K562 (cell line): ENCODE measurements around the gene SNX27. TPM values are rescaled to one million over a fixed set of nuclear protein-coding genes. Genes with fewer than 3 reads are reported as not detected.

Experiments
- ARHGAP35 ChIP-seq: fragments of 450-650 bp; IDR thresholded peaks from 2 replicates; pipeline ENCODE4 v1.6.1; 2018; ENCODE audit not compliant: partially characterized antibody
- DIDO1 ChIP-seq: fragments of 450-650 bp; IDR thresholded peaks from 2 replicates; pipeline ENCODE4 v1.6.1; 2016; ENCODE audit warnings: low read depth, missing biosample characterization, missing genetic modification characterization
- MCM3 ChIP-seq: fragments of 450-650 bp; IDR thresholded peaks from 2 replicates; pipeline ENCODE4 v1.6.1; 2016
- MTA2 ChIP-seq: fragments of 450-650 bp; IDR thresholded peaks from 2 replicates; pipeline ENCODE4 v1.6.1; 2016; ENCODE audit warnings: low read depth
- PML ChIP-seq: IDR thresholded peaks from 2 replicates; pipeline ENCODE4 v1.6.1; 2012; ENCODE audit warnings: low read length, inconsistent platforms
- SMARCB1 ChIP-seq: IDR thresholded peaks from 2 replicates; pipeline ENCODE4 v1.6.1; 2011; ENCODE audit warnings: improper control_type of control experiment, low read depth; ENCODE audit not compliant: insufficient read length
- SREBF2 ChIP-seq: sonication (generic); formaldehyde crosslinking; IDR thresholded peaks from 2 replicates; pipeline ENCODE4 v1.4.0; 2020; ENCODE audit warnings: mild to moderate bottlenecking, missing genetic modification reagents
- TGIF2 ChIP-seq: sonication (generic); formaldehyde crosslinking; IDR thresholded peaks from 2 replicates; pipeline ENCODE4 v1.8.1; 2022; ENCODE audit warnings: mild to moderate bottlenecking, missing genetic modification reagents, moderate library complexity
- TSHZ1 ChIP-seq: fragments of 250-450 bp; sonication (Bioruptor Pico); IDR thresholded peaks from 2 replicates; pipeline ENCODE4 v1.4.0; 2020; ENCODE audit warnings: mild to moderate bottlenecking, moderate library complexity
- ZNF124 ChIP-seq: sonication (generic); formaldehyde crosslinking; IDR thresholded peaks from 2 replicates; pipeline ENCODE4 v1.8.1; 2022; ENCODE audit warnings: missing genetic modification reagents
- ZNF277 ChIP-seq: fragments of 250-450 bp; sonication (Bioruptor Pico); IDR thresholded peaks from 2 replicates; pipeline ENCODE4 v1.8.0; 2022; ENCODE audit warnings: inconsistent platforms, mild to moderate bottlenecking, moderate library complexity, borderline replicate concordance
- ZNF583 ChIP-seq: fragments of 250-450 bp; sonication (Bioruptor Pico); IDR thresholded peaks from 2 replicates; pipeline ENCODE4 v1.4.0; 2020
- ZNF586 ChIP-seq: fragments of 450-650 bp; formaldehyde crosslinking; conservative IDR thresholded peaks from 2 replicates; pipeline ENCODE4 v1.4.0; 2020; ENCODE audit warnings: mild to moderate bottlenecking, moderate library complexity
- ZNF644 ChIP-seq: fragments of 200-800 bp; sonication (Bioruptor generic); IDR thresholded peaks from 2 replicates; pipeline ENCODE4 v1.6.1; 2016; ENCODE audit warnings: low read depth, missing genetic modification characterization, missing compliant biosample characterization
- polyA plus RNA-seq, 8 experiments: library from polyadenylated mRNA; depleted of rRNA in 4 of 8; stranded (reverse) in 5 of 8; unstranded in 3 of 8; fragments of >200 nt; fragmentation: Nextera tagmentation in 2 of 8; fragmentation: Illumina TruSeq in 1 of 8; extraction: Ambion mirVana in 2 of 8; extraction: Trizol in 1 of 8; gene quantifications; 2 replicates each; pipeline versions ENCODE4 v1.2.1 to v1.2.3, GENCODE V29; 2011 to 2014; ENCODE audit warnings: inconsistent platforms in 1 of 8, missing spikeins in 1 of 8
- total RNA-seq, 7 experiments: library from RNA; depleted of rRNA in 6 of 7; stranded (reverse); fragments of >200 nt in 6 of 7; fragmentation: Illumina TruSeq in 2 of 7; extraction: Trizol in 2 of 7; gene quantifications; 2 replicates each; pipeline versions ENCODE4 v1.2.1 to v1.2.3, GENCODE V29; 2011 to 2021; ENCODE audit warnings: low replicate concordance in 1 of 7
- TF ChIP-seq, protein P1 (sequence below): sonication (generic); formaldehyde crosslinking; IDR thresholded peaks from 2 replicates; pipeline ENCODE4 v1.8.1; 2023; ENCODE audit warnings: mild to moderate bottlenecking, missing genetic modification reagents
- TF ChIP-seq, protein P2 (sequence below): IDR thresholded peaks from 2 replicates; pipeline ENCODE4 v1.6.1; 2011; ENCODE audit warnings: borderline replicate concordance, low read depth, mild to moderate bottlenecking, moderate library complexity, low read length; ENCODE audit not compliant: insufficient read depth, poor library complexity, severe bottlenecking
- TF ChIP-seq, protein P3 (sequence below): fragments of 450-650 bp; IDR thresholded peaks from 2 replicates; pipeline ENCODE4 v1.7.0; 2016; ENCODE audit warnings: borderline replicate concordance

The SNX27 gene
- total and polyA plus RNA-seq, 9 of the 15 experiments (the other 6 are each of a cell fraction or from before 2014, with no cell fraction given) = 4.5 to 18.7 (median 10.1) TPM

DNA sequence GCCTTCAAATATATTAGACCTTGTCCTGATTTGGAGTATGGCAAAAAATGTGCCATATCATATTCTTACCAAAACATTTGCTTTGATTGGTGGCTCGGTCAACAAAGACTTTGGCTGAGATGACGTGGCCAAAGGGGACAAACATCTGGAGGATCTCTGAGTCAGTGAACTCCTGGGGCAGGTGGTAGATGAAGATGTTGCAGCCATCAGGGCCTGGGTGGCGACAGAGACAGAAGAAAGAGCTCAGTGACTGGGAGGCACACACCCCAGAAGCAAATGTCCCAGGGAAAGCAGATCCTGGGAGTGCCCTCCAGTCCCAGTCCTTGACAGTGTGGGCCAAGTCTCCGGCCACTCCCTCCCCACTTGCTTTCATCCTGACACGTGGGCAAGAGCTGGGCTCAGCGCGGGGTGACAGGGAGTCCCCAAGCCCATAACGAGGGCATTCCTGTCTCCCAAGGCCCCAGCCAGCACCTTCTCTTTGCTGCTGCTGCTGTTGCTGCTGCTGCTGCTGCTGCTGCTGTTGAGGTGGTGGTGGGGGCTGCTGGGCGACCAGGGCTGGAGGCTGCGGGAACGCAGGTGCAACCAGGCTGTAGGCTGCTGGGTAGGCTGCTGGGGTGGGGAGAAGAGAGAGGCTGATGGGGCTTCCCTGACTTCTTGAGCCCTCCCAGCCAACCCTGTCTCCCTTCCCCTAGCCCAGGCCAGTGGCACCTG is 94.1 kb downstream of the SNX27 start (continued):
- TF ChIP-seq, protein P1, sequence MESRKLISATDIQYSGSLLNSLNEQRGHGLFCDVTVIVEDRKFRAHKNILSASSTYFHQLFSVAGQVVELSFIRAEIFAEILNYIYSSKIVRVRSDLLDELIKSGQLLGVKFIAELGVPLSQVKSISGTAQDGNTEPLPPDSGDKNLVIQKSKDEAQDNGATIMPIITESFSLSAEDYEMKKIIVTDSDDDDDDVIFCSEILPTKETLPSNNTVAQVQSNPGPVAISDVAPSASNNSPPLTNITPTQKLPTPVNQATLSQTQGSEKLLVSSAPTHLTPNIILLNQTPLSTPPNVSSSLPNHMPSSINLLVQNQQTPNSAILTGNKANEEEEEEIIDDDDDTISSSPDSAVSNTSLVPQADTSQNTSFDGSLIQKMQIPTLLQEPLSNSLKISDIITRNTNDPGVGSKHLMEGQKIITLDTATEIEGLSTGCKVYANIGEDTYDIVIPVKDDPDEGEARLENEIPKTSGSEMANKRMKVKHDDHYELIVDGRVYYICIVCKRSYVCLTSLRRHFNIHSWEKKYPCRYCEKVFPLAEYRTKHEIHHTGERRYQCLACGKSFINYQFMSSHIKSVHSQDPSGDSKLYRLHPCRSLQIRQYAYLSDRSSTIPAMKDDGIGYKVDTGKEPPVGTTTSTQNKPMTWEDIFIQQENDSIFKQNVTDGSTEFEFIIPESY = no peak
- TF ChIP-seq TGIF2 (CRISPR knock-in tag) (no peak), ZNF124 (CRISPR knock-in tag) (no peak), SREBF2 (CRISPR knock-in tag) (no peak), ZNF277 (no peak), DIDO1 (tag) (no peak), MCM3 (no peak), ZNF583 (CRISPR knock-in tag) (no peak), MTA2 (no peak), SMARCB1 (no peak), ARHGAP35 (no peak), ZNF644 (tag) (no peak), ZNF586 (no peak), TSHZ1 (CRISPR knock-in tag) (no peak), PML (no peak)
- TF ChIP-seq, protein P2, sequence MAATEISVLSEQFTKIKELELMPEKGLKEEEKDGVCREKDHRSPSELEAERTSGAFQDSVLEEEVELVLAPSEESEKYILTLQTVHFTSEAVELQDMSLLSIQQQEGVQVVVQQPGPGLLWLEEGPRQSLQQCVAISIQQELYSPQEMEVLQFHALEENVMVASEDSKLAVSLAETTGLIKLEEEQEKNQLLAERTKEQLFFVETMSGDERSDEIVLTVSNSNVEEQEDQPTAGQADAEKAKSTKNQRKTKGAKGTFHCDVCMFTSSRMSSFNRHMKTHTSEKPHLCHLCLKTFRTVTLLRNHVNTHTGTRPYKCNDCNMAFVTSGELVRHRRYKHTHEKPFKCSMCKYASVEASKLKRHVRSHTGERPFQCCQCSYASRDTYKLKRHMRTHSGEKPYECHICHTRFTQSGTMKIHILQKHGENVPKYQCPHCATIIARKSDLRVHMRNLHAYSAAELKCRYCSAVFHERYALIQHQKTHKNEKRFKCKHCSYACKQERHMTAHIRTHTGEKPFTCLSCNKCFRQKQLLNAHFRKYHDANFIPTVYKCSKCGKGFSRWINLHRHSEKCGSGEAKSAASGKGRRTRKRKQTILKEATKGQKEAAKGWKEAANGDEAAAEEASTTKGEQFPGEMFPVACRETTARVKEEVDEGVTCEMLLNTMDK = no peak
- TF ChIP-seq, protein P3, sequence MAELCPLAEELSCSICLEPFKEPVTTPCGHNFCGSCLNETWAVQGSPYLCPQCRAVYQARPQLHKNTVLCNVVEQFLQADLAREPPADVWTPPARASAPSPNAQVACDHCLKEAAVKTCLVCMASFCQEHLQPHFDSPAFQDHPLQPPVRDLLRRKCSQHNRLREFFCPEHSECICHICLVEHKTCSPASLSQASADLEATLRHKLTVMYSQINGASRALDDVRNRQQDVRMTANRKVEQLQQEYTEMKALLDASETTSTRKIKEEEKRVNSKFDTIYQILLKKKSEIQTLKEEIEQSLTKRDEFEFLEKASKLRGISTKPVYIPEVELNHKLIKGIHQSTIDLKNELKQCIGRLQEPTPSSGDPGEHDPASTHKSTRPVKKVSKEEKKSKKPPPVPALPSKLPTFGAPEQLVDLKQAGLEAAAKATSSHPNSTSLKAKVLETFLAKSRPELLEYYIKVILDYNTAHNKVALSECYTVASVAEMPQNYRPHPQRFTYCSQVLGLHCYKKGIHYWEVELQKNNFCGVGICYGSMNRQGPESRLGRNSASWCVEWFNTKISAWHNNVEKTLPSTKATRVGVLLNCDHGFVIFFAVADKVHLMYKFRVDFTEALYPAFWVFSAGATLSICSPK = no peak
